Ovary (tissue), 9 donors: ENCODE data around the gene TNFSF12. TPM values are rescaled to one million over a fixed set of nuclear protein-coding genes. Genes with fewer than 3 reads are reported as not detected.

ENCODE experiments used
- DNase-seq, 5 donors: peaks; one replicate each; pipeline ENCODE4 v3.0.0-alpha.2; 2019 to 2020
- H3K27ac ChIP-seq, 2 donors: fragments of 200-600 bp; one replicate each; pipeline versions ENCODE4 v1.5.1 to v1.8.0; 2019 to 2022
- H3K27me3 ChIP-seq: fragments of 200-600 bp; one replicate; pipeline ENCODE4 v1.8.0; 2022
- H3K36me3 ChIP-seq: fragments of 200-600 bp; sonication (generic); one replicate; pipeline ENCODE4 v1.5.1; 2019
- H3K4me1 ChIP-seq: one replicate; pipeline ENCODE4 v1.8.1; 2013; ENCODE audit warnings: mild to moderate bottlenecking, moderate library complexity; ENCODE audit not compliant: insufficient read depth
- H3K4me3 ChIP-seq: fragments of 200-600 bp; sonication (generic); one replicate; pipeline ENCODE4 v1.5.1; 2017
- H3K9me3 ChIP-seq, 2 donors: fragments of 200-600 bp in 1 of 2; sonication (generic) in 1 of 2; one replicate each; pipeline versions ENCODE4 v1.5.1 to v1.8.1; 2013 to 2019; ENCODE audit warnings: mild to moderate bottlenecking in 1 of 2, moderate library complexity in 1 of 2
- EP300 ChIP-seq: sonication (generic); formaldehyde crosslinking; IDR thresholded peaks from one replicate; pipeline ENCODE4 v1.6.1; 2017; ENCODE audit warnings: antibody characterized with exemption
- POLR2A ChIP-seq: fragments of 450-650 bp; IDR thresholded peaks from one replicate; pipeline ENCODE4 v1.6.1; 2017; ENCODE audit warnings: antibody characterized with exemption, mild to moderate bottlenecking, moderate library complexity
- WGBS, 3 donors: extraction: QIAGEN DNeasy Blood & Tissue Kit in 1 of 3; methylation state at CpG; one replicate each; pipeline versions ENCODE4 v1.1.5 to v1.1.7; 2013 to 2017; 5-methylcytosine and 5-hydroxymethylcytosine counted together
- intact Hi-C, 4 donors: fragments of 100-400 bp; cut with DNase I; formaldehyde crosslinking; loops; one replicate each; pipeline versions ENCODE4 v1.11.0 to v1.15.1; 2022 to 2023
- polyA plus RNA-seq, 2 donors: library from polyadenylated mRNA; stranded (reverse); fragments of 200-250 nt in 1 of 2; fragments of 350-450 nt in 1 of 2; fragmentation: Illumina TruSeq in 1 of 2; extraction: RNeasy Lipid Tissue Mini Kit (QIAGEN cat#74804) in 1 of 2; gene quantifications; one replicate each; pipeline ENCODE4 v1.2.3, GENCODE V29; 2013 to 2014
- total RNA-seq, 7 donors: library from RNA; depleted of rRNA in 2 of 7; stranded (reverse); fragments of >200 nt in 2 of 7; fragmentation: NEBNext Ultra II Directional in 3 of 7; extraction: Animal tissue kit (Norgen Biotek cat#: 25700) in 3 of 7; gene quantifications; one replicate each; pipeline versions ENCODE4 v1.1.0 to v1.2.4, GENCODE V29; 2016 to 2023
- TF ChIP-seq, protein P1 (sequence below), 3 donors: fragments of 450-650 bp in 2 of 3; fragments of 200-600 bp in 1 of 3; IDR thresholded peaks; one replicate each; pipeline versions ENCODE4 v1.5.1 to v1.8.0; 2016 to 2022; ENCODE audit warnings: antibody characterized with exemption in 3 of 3, mild to moderate bottlenecking in 1 of 3
- donor health status: DM: no; HTN: no; CAD: no; lungs with moderate emphysema.
- donor health status: DM: no; HTN: no; CAD: no.
- donor health status: Bipolar disorder and iron deficiency.
- donor health status: DM: yes; HTN: yes; CAD: no.
- donor health status: DM: no; HTN: no; CAD: no.
- donor health status: DM: yes; HTN: yes; CAD: no.

The TNFSF12 gene
- total and polyA plus RNA-seq, 9 donors = 26.6 to 78.3 (median 59.6) TPM

- Histone ChIP-seq H3K9me3 (no peaks in the 10 kb centered on the region), H3K27ac (peak within 1 kb of the TSS; percentile 67 to 99), H3K4me3 (peak within 1 kb of the TSS; percentile 89), H3K27me3 (no peaks in the 10 kb centered on the region), H3K4me1 (peaks cover 27% of the 10 kb centered on the region), H3K36me3 (no peaks in the 10 kb centered on the region)
- intact Hi-C loops = loop anchor here in 3 of 4 donors (2.0 to 10.0 kb wide), 5 partner anchors 47 to 209 kb away; partner anchors contain the start of genes KCTD11 (in 2 of the 3) and TMEM95 (in 1 of the 3)
- WGBS, 3 donors = 0 to 1% (median 1%) methylated on average over 72 to 82 of the region's 82 CpGs
- DNase-seq = peak; percentile 89 to 94 (median 92)
- TF ChIP-seq, protein P1, sequence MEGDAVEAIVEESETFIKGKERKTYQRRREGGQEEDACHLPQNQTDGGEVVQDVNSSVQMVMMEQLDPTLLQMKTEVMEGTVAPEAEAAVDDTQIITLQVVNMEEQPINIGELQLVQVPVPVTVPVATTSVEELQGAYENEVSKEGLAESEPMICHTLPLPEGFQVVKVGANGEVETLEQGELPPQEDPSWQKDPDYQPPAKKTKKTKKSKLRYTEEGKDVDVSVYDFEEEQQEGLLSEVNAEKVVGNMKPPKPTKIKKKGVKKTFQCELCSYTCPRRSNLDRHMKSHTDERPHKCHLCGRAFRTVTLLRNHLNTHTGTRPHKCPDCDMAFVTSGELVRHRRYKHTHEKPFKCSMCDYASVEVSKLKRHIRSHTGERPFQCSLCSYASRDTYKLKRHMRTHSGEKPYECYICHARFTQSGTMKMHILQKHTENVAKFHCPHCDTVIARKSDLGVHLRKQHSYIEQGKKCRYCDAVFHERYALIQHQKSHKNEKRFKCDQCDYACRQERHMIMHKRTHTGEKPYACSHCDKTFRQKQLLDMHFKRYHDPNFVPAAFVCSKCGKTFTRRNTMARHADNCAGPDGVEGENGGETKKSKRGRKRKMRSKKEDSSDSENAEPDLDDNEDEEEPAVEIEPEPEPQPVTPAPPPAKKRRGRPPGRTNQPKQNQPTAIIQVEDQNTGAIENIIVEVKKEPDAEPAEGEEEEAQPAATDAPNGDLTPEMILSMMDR (IDR thresholded peaks at IDR 0.05) = peak in 1 of 3 donors; percentile 33
- peak; percentile 62 for TF ChIP-seq POLR2A
- TF ChIP-seq EP300 = no peak
Observed at GRCh38 chr17:7561589-7562207, 12.8 kb downstream of the TNFSF12 start, which contains the start of gene SENP3. Gene SENP3 (plus strand): TSS chr17:7561919. CDS start chr17:7563077, 1,158 bp downstream.

GRCh38 chr17:7562208-7562605 lies 13.3 kb downstream of the TNFSF12 start:
- DNase-seq = no peak
- intact Hi-C loops = loop anchor here in 3 of 4 donors (5.0 to 10.0 kb wide), 3 partner anchors 50 to 210 kb away; partner anchors contain the start of genes KCTD11 (in 2 of the 3) and TMEM95 (in 1 of the 3)
- peaks cover 25% of the 10 kb centered on the region for H3K4me1 ChIP-seq
- no peaks in the 10 kb centered on the region for H3K9me3 ChIP-seq
- TF ChIP-seq EP300 (no peak), POLR2A (no peak)
- TF ChIP-seq, protein P1 (IDR thresholded peaks at IDR 0.05) = no peak
- H3K4me3 ChIP-seq = peak overlapping the region; percentile 89
- peak overlapping the region; percentile 67 to 99 for H3K27ac ChIP-seq
- no peaks in the 10 kb centered on the region for H3K27me3 ChIP-seq
- no peaks in the 10 kb centered on the region for H3K36me3 ChIP-seq
- 0 to 1% (median 1%) methylated on average over 21 to 28 of the region's 28 CpGs for WGBS, 3 donors

- DNase-seq = no peak
- no peak overlapping the region for H3K4me3 ChIP-seq
- TF ChIP-seq EP300 (no peak), POLR2A (no peak)
- TF ChIP-seq, protein P1 (IDR thresholded peaks at IDR 0.05) = no peak
- H3K4me1 ChIP-seq = peaks cover 21% of the 10 kb centered on the region
- WGBS, 3 donors = 80 to 83% (median 81%) methylated on average over 30 of the region's 30 CpGs
- no peaks in the 10 kb centered on the region for H3K9me3 ChIP-seq
- intact Hi-C loops = loop anchor here in 3 of 4 donors (5.0 to 10.0 kb wide), 3 partner anchors 51 to 211 kb away; partner anchors contain the start of genes KCTD11 (in 2 of the 3) and TMEM95 (in 1 of the 3)
- no peaks in the 10 kb centered on the region for H3K27me3 ChIP-seq
- H3K36me3 ChIP-seq = no peaks in the 10 kb centered on the region
- no peak overlapping the region for H3K27ac ChIP-seq
Observed at GRCh38 chr17:7563115-7563869, 14.4 kb downstream of the TNFSF12 start.

GRCh38 chr17:7569571-7569970 lies 20.7 kb downstream of the TNFSF12 start:
- TF ChIP-seq, protein P1 (IDR thresholded peaks at IDR 0.05) = no peak
- no peak for TF ChIP-seq POLR2A
- TF ChIP-seq EP300 = no peak
- Histone ChIP-seq H3K27ac (no peak overlapping the region), H3K9me3 (no peaks in the 10 kb centered on the region), H3K27me3 (no peaks in the 10 kb centered on the region), H3K4me3 (no peak overlapping the region), H3K36me3 (no peaks in the 10 kb centered on the region), H3K4me1 (peaks cover 1% of the 10 kb centered on the region)
- intact Hi-C loops = loop anchor here in 1 of 4 donors (10.0 kb wide), 1 partner anchor 215 kb away; the partner anchor contains the start of genes KCTD11 and TMEM95
- no peak for DNase-seq
- 78 to 79% (median 78%) methylated on average over 5 of the region's 5 CpGs for WGBS, 3 donors
